Spleen (tissue), 7 donors: ENCODE results near the gene UBL4A.

Source experiments
- POLR2A ChIP-seq, 3 donors: fragments of 450-650 bp; IDR thresholded peaks; one replicate each; pipeline ENCODE4 v1.5.1; 2017; ENCODE audit warnings: antibody characterized with exemption in 3 of 3, mild to moderate bottlenecking in 1 of 3
- TF ChIP-seq, protein P1 (sequence below), 11 experiments: fragments of 200-600 bp in 7 of 11; fragments of 450-650 bp in 4 of 11; sonication (generic) in 4 of 11; IDR thresholded peaks in 8 of 11; conservative IDR thresholded peaks in 3 of 11; 1 replicate in 7 of 11; 2 replicates in 4 of 11; pipeline versions ENCODE4 v1.4.0 to v1.8.0; 2016 to 2021; ENCODE audit warnings: antibody characterized with exemption in 11 of 11, inconsistent platforms in 4 of 11, mild to moderate bottlenecking in 1 of 11
- donor health status: DM: no; HTN: no; CAD: no; lungs with moderate emphysema.
- donor health status: DM: no; HTN: no; CAD: no.
- donor health status: DM: no; HTN: no; CAD: no.

DNA sequence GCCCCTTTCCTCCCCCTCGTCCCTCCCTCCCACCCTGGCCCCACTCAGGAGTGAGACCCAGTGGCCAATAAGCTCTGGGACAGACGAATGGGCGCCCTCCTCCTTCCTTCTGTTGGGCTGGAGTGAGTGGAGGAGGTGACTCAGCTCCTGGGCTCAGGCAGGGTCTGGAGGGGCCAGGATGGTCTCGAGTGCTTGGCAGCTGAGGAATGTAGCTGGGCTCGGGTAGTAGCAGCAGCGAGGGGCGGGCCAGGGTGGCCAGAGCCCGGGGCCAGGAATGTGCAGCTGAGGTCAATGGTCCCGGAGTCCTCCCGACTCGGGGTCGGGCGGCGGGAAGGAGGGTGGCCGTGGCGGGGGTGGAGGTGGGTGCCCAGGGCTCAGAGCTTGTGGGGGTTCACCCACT is 45.2 kb upstream of the UBL4A start:
- TF ChIP-seq, protein P1, sequence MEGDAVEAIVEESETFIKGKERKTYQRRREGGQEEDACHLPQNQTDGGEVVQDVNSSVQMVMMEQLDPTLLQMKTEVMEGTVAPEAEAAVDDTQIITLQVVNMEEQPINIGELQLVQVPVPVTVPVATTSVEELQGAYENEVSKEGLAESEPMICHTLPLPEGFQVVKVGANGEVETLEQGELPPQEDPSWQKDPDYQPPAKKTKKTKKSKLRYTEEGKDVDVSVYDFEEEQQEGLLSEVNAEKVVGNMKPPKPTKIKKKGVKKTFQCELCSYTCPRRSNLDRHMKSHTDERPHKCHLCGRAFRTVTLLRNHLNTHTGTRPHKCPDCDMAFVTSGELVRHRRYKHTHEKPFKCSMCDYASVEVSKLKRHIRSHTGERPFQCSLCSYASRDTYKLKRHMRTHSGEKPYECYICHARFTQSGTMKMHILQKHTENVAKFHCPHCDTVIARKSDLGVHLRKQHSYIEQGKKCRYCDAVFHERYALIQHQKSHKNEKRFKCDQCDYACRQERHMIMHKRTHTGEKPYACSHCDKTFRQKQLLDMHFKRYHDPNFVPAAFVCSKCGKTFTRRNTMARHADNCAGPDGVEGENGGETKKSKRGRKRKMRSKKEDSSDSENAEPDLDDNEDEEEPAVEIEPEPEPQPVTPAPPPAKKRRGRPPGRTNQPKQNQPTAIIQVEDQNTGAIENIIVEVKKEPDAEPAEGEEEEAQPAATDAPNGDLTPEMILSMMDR (IDR thresholded peaks at IDR 0.05 in 8 of 11, conservative IDR thresholded peaks at IDR 0.05 in 3 of 11): no peak
- TF ChIP-seq POLR2A (IDR thresholded peaks at IDR 0.05): no peak
